ENCODE data around the gene H2AZ2.

H2AZ2 gene

DNA sequence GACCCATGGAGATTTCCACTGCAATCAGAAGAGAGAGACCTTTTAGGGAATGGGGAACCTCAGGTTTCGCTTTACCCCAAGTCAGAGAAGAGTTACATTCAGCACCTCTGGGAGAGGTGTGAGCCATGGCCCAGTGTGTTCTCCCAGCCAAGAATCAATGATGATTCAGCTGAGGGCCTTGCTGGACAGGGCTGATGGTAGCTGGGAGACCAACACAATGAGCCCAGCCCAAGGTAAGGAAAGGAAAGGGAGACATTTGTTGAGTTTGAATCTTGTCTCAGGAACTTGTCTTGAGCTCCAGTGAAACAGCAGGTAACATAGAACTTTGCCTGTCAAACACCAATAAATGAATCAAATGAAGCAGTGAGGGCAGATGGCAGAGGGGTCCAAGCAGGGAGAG is 65.4 kb downstream of the H2AZ2 start:
- DNase-seq, result no peak

Measured in inflammatory macrophage (primary cell).